SK-N-MC (cell line): ENCODE results near the gene MAP1B.

ENCODE experiments used
- EZH2 ChIP-seq: fragments of 200-600 bp; sonication (generic); IDR thresholded peaks from one replicate; pipeline ENCODE4 v1.6.1; 2017; ENCODE audit warnings: antibody characterized with exemption
- POLR2AphosphoS5 ChIP-seq: IDR thresholded peaks from 2 replicates; pipeline ENCODE4 v1.6.1; 2012; ENCODE audit warnings: mild to moderate bottlenecking, low read depth, low read length, borderline replicate concordance

- TF ChIP-seq POLR2AphosphoS5 (no peak), EZH2 (no peak)
Measured at GRCh38 chr5:72228960-72229359, 121.7 kb downstream of the MAP1B start.
